A549 treated with Hydrocortisone at 1 μM for 4 hours (cell line): ENCODE measurements around the gene CLPX. TPM values are rescaled to one million over a fixed set of nuclear protein-coding genes. Genes with fewer than 3 reads are reported as not detected.

ENCODE experiments used
- total RNA-seq: library from RNA; stranded (reverse); fragments of 200-300 nt; extraction: Qiagen RNA extraction; gene quantifications from 5 replicates; pipeline ENCODE4 v1.2.3, GENCODE V29; 2022

CLPX gene
- 33.8 to 58.3 TPM (median 49.0 TPM) in 5 replicates for total RNA-seq

GRCh38 chr15:65184868-65185717 lies at the start of gene CLPX:
TSS of gene CLPX (minus strand) at chr15:65185342. CDS start at chr15:65185153, 189 bp downstream.

GRCh38 chr15:65210770-65211481 lies 25.8 kb upstream of the CLPX start, which contains the start of gene CILP:
TSS of gene CILP (minus strand) at chr15:65211473. CDS start at chr15:65209755, 1,718 bp downstream.

GRCh38 chr15:65133548-65134200 lies 51.5 kb downstream of the CLPX start, which contains the start of gene PDCD7:
TSS of gene PDCD7 (minus strand) at chr15:65133808. CDS start at chr15:65133781, 27 bp downstream.

GRCh38 chr15:65115086-65115485 lies 70.1 kb downstream of the CLPX start, which contains the start of gene UBAP1L:
TSS of gene UBAP1L (minus strand) at chr15:65115200. CDS start at chr15:65106215, 8,985 bp downstream.

Other genes starting within 250 kb of the CLPX start
- 120 to 130 TPM (median 128 TPM) in 5 replicates for gene SPG21, start 195.4 kb downstream of the CLPX start, total RNA-seq
- 25.7 to 27.3 TPM (median 26.9 TPM) in 5 replicates for gene MTFMT, start 155.7 kb downstream of the CLPX start, total RNA-seq
- 14.4 to 20.3 TPM (median 15.9 TPM) in 5 replicates for gene SLC51B, start 140.0 kb downstream of the CLPX start, total RNA-seq
- gene RASL12, start 117.4 kb downstream of the CLPX start, total RNA-seq, result 0.07 to 0.16 TPM (median 0.15 TPM) in 5 replicates
- not detected in 5 replicates for gene KBTBD13, start 108.6 kb downstream of the CLPX start, total RNA-seq
- gene UBAP1L, start 70.1 kb downstream of the CLPX start, total RNA-seq, result 0.56 to 1.3 TPM (median 0.85 TPM) in 5 replicates
- 27.0 to 30.1 TPM (median 28.2 TPM) in 5 replicates for gene PDCD7, start 51.5 kb downstream of the CLPX start, total RNA-seq
- 0.21 to 0.44 TPM (median 0.41 TPM) in 5 replicates for gene CILP, start 26.1 kb upstream of the CLPX start, total RNA-seq
- gene PARP16, start 101.5 kb upstream of the CLPX start, total RNA-seq, result 10.4 to 11.6 TPM (median 11.3 TPM) in 5 replicates
- gene RNU5A-1, start 110.7 kb upstream of the CLPX start, total RNA-seq, result not detected in 5 replicates
- gene RNU5B-1, start 119.3 kb upstream of the CLPX start, total RNA-seq, result not detected in 5 replicates
- 0.07 to 0.18 TPM (median 0.09 TPM) in 5 replicates for gene IGDCC3, start 192.7 kb upstream of the CLPX start, total RNA-seq
- 1.8 to 2.7 TPM (median 2.2 TPM) in 5 replicates for gene IGDCC4, start 237.6 kb upstream of the CLPX start, total RNA-seq